Stomach (tissue), 4 donors: Measurements from ENCODE around the gene S100A7.

ENCODE experiments used
- CTCF ChIP-seq, 7 experiments: fragments of 450-650 bp in 4 of 7; fragments of 200-600 bp in 3 of 7; sonication (generic) in 3 of 7; IDR thresholded peaks; one replicate each; pipeline ENCODE4 v1.5.1; 2016 to 2019; ENCODE audit warnings: antibody characterized with exemption in 7 of 7, control low read depth in 2 of 7, mild to moderate bottlenecking in 1 of 7
- POLR2A ChIP-seq, 4 donors: fragments of 450-650 bp; IDR thresholded peaks; one replicate each; pipeline ENCODE4 v1.6.1; 2016; ENCODE audit warnings: antibody characterized with exemption in 4 of 4, control low read depth in 2 of 4, mild to moderate bottlenecking in 1 of 4, moderate library complexity in 1 of 4
- POLR2AphosphoS5 ChIP-seq, 3 donors: sonication (generic); formaldehyde crosslinking; IDR thresholded peaks; one replicate each; pipeline ENCODE4 v1.6.1; 2016; ENCODE audit warnings: antibody characterized with exemption in 3 of 3

DNA sequence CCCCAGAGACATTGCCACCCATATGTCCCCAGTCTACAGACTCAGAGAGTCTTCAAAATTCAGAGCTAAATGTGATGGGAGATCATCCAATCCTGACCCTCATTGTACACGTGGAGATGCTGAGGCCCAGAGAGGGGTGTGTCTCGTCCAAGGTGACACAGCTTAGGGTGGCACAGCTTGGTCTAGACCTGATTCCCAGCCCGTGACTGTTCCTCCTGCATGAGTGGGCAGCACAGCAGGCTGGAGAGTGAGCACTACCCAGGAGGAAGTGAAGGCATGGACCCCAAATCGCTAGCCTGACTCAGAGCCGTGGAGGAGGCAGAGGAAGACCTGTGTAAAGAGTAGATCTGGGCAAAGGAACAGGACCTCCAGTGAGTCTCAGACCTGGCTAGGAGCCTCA lies 16.4 kb downstream of the S100A7 start:
- TF ChIP-seq POLR2A (IDR thresholded peaks at IDR 0.05) (no peak), CTCF (IDR thresholded peaks at IDR 0.05) (no peak), POLR2AphosphoS5 (IDR thresholded peaks at IDR 0.05) (no peak)
